GM12801 (cell line): ENCODE results near the gene CCDC102A.

Source experiments
- TF ChIP-seq, protein P1 (sequence below): IDR thresholded peaks from one replicate; pipeline ENCODE4 v1.5.1; 2011; ENCODE audit warnings: control low read depth; ENCODE audit not compliant: insufficient read length; ENCODE audit errors: extremely low read depth

The CCDC102A gene

DNA sequence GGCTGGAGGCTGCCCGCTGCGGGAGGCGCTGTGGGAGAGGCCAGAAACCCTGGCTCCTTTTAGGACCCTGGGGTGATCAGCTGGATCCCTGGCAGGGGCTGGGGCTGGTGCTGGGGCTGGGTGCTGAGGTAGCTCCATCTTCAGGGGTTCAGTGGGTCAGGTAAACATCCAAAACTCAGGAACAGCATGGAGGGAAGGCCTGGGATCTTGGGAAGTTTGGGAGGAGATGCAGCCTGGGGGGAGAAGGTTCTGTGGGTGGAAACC lies 27.0 kb upstream of the CCDC102A start:
- TF ChIP-seq, protein P1, sequence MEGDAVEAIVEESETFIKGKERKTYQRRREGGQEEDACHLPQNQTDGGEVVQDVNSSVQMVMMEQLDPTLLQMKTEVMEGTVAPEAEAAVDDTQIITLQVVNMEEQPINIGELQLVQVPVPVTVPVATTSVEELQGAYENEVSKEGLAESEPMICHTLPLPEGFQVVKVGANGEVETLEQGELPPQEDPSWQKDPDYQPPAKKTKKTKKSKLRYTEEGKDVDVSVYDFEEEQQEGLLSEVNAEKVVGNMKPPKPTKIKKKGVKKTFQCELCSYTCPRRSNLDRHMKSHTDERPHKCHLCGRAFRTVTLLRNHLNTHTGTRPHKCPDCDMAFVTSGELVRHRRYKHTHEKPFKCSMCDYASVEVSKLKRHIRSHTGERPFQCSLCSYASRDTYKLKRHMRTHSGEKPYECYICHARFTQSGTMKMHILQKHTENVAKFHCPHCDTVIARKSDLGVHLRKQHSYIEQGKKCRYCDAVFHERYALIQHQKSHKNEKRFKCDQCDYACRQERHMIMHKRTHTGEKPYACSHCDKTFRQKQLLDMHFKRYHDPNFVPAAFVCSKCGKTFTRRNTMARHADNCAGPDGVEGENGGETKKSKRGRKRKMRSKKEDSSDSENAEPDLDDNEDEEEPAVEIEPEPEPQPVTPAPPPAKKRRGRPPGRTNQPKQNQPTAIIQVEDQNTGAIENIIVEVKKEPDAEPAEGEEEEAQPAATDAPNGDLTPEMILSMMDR = no peak

GRCh38 chr16:57562669-57563486 lies 26.5 kb upstream of the CCDC102A start:
- TF ChIP-seq, protein P1 = no peak

DNA sequence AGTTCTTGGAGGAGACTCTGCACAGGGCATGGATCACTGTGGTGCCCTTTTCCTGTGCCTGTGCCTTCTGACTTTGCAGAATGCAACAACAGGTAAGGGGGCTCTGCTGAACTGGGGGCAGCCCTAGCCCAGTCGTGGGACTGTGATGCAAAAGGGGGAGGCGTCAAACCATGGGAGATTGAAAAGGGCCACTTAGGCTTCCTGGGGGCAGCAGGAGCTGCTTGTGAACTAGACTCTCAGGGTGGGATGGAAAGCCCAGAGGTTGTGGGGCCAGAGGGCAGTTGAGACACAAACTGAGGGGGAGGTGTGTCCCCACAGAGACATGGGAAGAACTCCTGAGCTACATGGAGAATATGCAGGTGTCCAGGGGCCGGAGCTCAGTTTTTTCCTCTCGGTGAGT lies 25.7 kb upstream of the CCDC102A start:
- TF ChIP-seq, protein P1 = no peak

- TF ChIP-seq, protein P1 = no peak
Measured at GRCh38 chr16:57559072-57559790, 22.9 kb upstream of the CCDC102A start.

DNA sequence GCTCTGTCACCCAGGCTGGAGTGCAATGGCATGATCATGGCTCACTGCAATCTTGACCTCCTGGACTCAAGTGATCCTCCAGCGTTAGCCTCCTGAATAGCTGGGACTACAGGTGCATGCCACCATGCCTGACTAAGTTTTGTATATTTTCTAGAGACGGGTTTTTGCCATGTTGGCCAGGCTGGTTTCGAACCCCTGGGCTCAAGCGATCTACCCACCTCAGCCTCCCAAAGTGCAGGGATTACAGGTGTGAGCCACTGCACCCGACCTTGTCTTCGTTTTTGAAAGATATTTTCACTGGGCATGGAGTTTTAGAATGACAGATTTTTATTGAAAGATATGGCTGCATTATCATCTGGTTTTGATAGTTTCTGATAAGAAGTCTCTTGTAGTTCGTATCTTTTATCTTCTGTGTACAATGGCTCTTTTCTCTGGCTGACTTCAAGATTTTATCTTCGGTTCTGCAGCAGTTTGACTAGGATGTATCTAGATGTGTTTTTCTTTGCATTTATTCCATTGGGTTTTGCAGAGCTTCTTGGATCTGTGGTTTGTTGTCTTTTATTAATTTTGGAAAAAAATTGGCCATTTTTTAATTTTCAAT lies 20.7 kb upstream of the CCDC102A start:
- TF ChIP-seq, protein P1 = no peak

DNA sequence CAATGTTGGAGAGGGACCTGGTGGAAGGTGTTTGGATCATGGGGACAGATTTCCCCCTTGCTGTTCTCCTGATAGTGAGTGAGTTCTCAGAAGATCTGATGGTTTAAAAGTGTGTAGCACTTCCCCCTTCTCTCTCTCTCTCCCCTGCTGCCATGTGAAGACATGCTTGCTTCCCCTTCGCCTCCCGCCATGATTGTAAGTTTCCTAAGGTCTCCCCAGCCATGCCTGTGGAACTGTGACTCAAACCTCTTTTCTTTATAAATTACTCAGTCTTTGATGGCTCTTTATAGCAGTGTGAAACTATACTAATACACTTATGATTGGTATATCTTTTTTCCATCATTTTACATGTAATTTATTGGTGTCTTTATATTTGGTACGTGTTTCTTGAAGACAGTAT lies 19.5 kb upstream of the CCDC102A start:
- TF ChIP-seq, protein P1 = no peak

- TF ChIP-seq, protein P1 = no peak
Measured at GRCh38 chr16:57551057-57551456, 14.7 kb upstream of the CCDC102A start.
